RWPE2 (cell line): ENCODE results near the gene ACRV1.
"Not testable (repeated sequence)": the region's sequence is repeated elsewhere in the genome, so short reads cannot be mapped to it uniquely, and the experiment has no call there.

ENCODE experiments used
- ATAC-seq: fragments of 200-7000 bp; cut with Tn5 transposase; 3 replicates; pipeline ENCODE4 v1.9.1; 2021; ENCODE audit warnings: low read depth
- DNase-seq: peaks from one replicate; pipeline ENCODE4 v3.0.0-alpha.2; 2020; ENCODE audit warnings: low spot score
- H3K27ac ChIP-seq: fragments of 450-650 bp; 2 replicates; pipeline ENCODE4 v1.5.1; 2017; ENCODE audit warnings: mild to moderate bottlenecking; ENCODE audit not compliant: poor library complexity, severe bottlenecking
- H3K27me3 ChIP-seq: fragments of 250-450 bp; sonication (Bioruptor Pico); 2 replicates; pipeline ENCODE4 v1.5.1; 2021; ENCODE audit warnings: mild to moderate bottlenecking, moderate library complexity; ENCODE audit not compliant: insufficient read depth, poor library complexity, severe bottlenecking
- H3K36me3 ChIP-seq: fragments of 250-450 bp; sonication (Bioruptor Pico); 2 replicates; pipeline ENCODE4 v1.5.1; 2020; ENCODE audit warnings: low read depth, mild to moderate bottlenecking, moderate library complexity
- H3K4me1 ChIP-seq: fragments of 250-450 bp; sonication (Bioruptor Pico); 2 replicates; pipeline ENCODE4 v1.5.1; 2021; ENCODE audit warnings: mild to moderate bottlenecking, moderate library complexity; ENCODE audit not compliant: insufficient read depth, poor library complexity, severe bottlenecking
- H3K4me3 ChIP-seq: fragments of 250-450 bp; sonication (Bioruptor Pico); 2 replicates; pipeline ENCODE4 v1.5.1; 2021; ENCODE audit warnings: mild to moderate bottlenecking, moderate library complexity; ENCODE audit not compliant: severe bottlenecking
- H3K9me3 ChIP-seq: fragments of 250-450 bp; sonication (Bioruptor Pico); 2 replicates; pipeline ENCODE4 v1.5.1; 2021; ENCODE audit warnings: mild to moderate bottlenecking, moderate library complexity; ENCODE audit not compliant: severe bottlenecking
- TF ChIP-seq, protein P1 (sequence below): fragments of 450-650 bp; IDR thresholded peaks from one replicate; pipeline ENCODE4 v1.5.1; 2017; ENCODE audit warnings: mild to moderate bottlenecking, moderate library complexity; ENCODE audit not compliant: poor library complexity, severe bottlenecking

Gene ACRV1

GRCh38 chr11:125680747-125681146, at the start of gene ACRV1:
Gene ACRV1 (minus strand): TSS chr11:125680847. CDS start chr11:125680780, 67 bp downstream.
- ATAC-seq, result no peak
- H3K27ac ChIP-seq, result no peak within 1 kb of the TSS
- H3K9me3 ChIP-seq, result no peaks in the 10 kb centered on the region
- H3K4me1 ChIP-seq, result no peaks in the 10 kb centered on the region
- no peak for DNase-seq
- TF ChIP-seq, protein P1, sequence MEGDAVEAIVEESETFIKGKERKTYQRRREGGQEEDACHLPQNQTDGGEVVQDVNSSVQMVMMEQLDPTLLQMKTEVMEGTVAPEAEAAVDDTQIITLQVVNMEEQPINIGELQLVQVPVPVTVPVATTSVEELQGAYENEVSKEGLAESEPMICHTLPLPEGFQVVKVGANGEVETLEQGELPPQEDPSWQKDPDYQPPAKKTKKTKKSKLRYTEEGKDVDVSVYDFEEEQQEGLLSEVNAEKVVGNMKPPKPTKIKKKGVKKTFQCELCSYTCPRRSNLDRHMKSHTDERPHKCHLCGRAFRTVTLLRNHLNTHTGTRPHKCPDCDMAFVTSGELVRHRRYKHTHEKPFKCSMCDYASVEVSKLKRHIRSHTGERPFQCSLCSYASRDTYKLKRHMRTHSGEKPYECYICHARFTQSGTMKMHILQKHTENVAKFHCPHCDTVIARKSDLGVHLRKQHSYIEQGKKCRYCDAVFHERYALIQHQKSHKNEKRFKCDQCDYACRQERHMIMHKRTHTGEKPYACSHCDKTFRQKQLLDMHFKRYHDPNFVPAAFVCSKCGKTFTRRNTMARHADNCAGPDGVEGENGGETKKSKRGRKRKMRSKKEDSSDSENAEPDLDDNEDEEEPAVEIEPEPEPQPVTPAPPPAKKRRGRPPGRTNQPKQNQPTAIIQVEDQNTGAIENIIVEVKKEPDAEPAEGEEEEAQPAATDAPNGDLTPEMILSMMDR, result no peak
- H3K4me3 ChIP-seq, result no peak within 1 kb of the TSS
- no peaks in the 10 kb centered on the region for H3K27me3 ChIP-seq
- peaks cover 19% of the 10 kb centered on the region for H3K36me3 ChIP-seq

GRCh38 chr11:125728969-125729368, 48.3 kb upstream of the ACRV1 start:
- ATAC-seq, result no peak

GRCh38 chr11:125724125-125724524, 43.5 kb upstream of the ACRV1 start:
- peak; percentile 54; the same call in 1 of the 3 replicates for ATAC-seq
- no peak for DNase-seq
- H3K4me1 ChIP-seq, result no peaks in the 10 kb centered on the region
- H3K27me3 ChIP-seq, result peaks cover 9% of the 10 kb centered on the region
- TF ChIP-seq, protein P1, result peak; percentile 28
- no peaks in the 10 kb centered on the region for H3K36me3 ChIP-seq
- H3K9me3 ChIP-seq, result no peaks in the 10 kb centered on the region
- H3K27ac ChIP-seq, result no peak overlapping the region
- H3K4me3 ChIP-seq, result no peak overlapping the region

More at GRCh38 chr11:125728969-125729368, 48.3 kb upstream of the ACRV1 start:
- Histone ChIP-seq H3K4me3 (no peak overlapping the region), H3K27me3 (peaks cover 20% of the 10 kb centered on the region), H3K27ac (no peak overlapping the region), H3K9me3 (no peaks in the 10 kb centered on the region), H3K36me3 (no peaks in the 10 kb centered on the region), H3K4me1 (no peaks in the 10 kb centered on the region)
- DNase-seq, result no peak
- TF ChIP-seq, protein P1, result no peak

GRCh38 chr11:125720781-125721180, 40.1 kb upstream of the ACRV1 start:
- Histone ChIP-seq H3K4me1 (no peaks in the 10 kb centered on the region), H3K36me3 (no peaks in the 10 kb centered on the region), H3K4me3 (no peak overlapping the region), H3K27ac (no peak overlapping the region), H3K9me3 (no peaks in the 10 kb centered on the region), H3K27me3 (peaks cover 5% of the 10 kb centered on the region)
- ATAC-seq (no peak), DNase-seq (no peak)
- TF ChIP-seq, protein P1, result no peak

DNA sequence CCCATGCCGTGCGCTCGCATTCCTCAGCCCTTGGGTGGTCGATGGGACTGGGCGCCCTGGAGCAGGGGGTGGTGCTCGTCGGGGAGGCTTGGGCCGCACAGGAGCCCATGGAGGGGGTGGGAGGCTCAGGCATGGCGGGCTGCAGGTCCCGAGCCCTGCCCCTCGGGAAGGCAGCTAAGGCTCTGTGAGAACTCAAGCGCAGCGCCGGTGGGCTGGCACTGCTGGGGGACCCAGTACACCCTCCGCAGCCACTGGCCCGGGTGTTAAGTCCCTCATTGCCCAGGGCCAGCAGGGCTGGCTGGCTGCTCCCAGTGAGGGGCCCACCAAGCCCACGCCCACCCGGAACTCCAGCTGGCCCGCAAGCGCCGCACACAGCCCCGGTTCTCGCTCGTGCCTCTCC, 24.0 kb upstream of the ACRV1 start:
- not testable (repeated sequence) for H3K9me3 ChIP-seq, ATAC-seq, DNase-seq, H3K4me3 ChIP-seq, H3K4me1 ChIP-seq, H3K27me3 ChIP-seq, H3K36me3 ChIP-seq, H3K27ac ChIP-seq
